HCT116 (cell line): ENCODE data around the gene IRGQ. TPM values are rescaled to one million over a fixed set of nuclear protein-coding genes. Genes with fewer than 3 reads are reported as not detected.
A peak's percentile ranks its signal among the peaks of the same experiment; 100 is the strongest.

Source experiments
- ATAC-seq: fragments of 200-7000 bp; cut with Tn5 transposase; 2 replicates; pipeline ENCODE4 v1.9.1; 2020; ENCODE audit warnings: mild to moderate bottlenecking, moderate library complexity
- BruUV-seq: library from RNA; stranded (reverse); fragments of 400-500 nt; replicated peaks from 2 replicates; lab custom pipeline; 2021; lab: Mats Ljungman, UMichigan
- CTCF ChIA-PET: fragments of 300-600 bp; sonication (Branson Sonifier 250); formaldehyde crosslinking; loops from one replicate; lab custom pipeline; 2021; ENCODE audit warnings: antibody characterized with exemption; lab: Charles Lee
- POLR2A ChIA-PET: fragments of 300-600, 350-600 bp; sonication (Branson Sonifier 250); formaldehyde crosslinking; loops from one replicate; lab custom pipeline; 2021; ENCODE audit warnings: antibody characterized with exemption; lab: Charles Lee
- RAD21 ChIA-PET, 2 experiments: fragments of 300-600 bp; sonication (Branson Sonifier 250); formaldehyde crosslinking; loops; one replicate each; lab custom pipeline; 2023; ENCODE audit warnings: low total read pairs in 2 of 2; ENCODE audit not compliant: uncharacterized antibody in 2 of 2, unreplicated experiment in 2 of 2, low non-redundant PET in 1 of 2; lab: Charles Lee
- DNase-seq: peaks from one replicate; pipeline ENCODE4 v3.0.0-alpha.2; 2010; ENCODE audit warnings: low read depth, low spot score
- H2AFZ ChIP-seq: fragments of 200-600 bp; shearing (Covaris generic), sonication (generic); 2 replicates; pipeline ENCODE4 v1.6.1; 2017; ENCODE audit warnings: low read depth, mixed run types, mixed read lengths, antibody characterized with exemption, low read length; ENCODE audit not compliant: poor library complexity, severe bottlenecking
- H3K27ac ChIP-seq: 2 replicates; pipeline ENCODE4 v1.5.1; 2012; ENCODE audit warnings: low read depth, low read length
- H3K27me3 ChIP-seq: fragments of 200-600 bp; sonication (generic); 2 replicates; pipeline ENCODE4 v1.6.1; 2016; ENCODE audit warnings: mixed run types, low read length, mixed read lengths; ENCODE audit not compliant: insufficient read depth
- H3K36me3 ChIP-seq, 2 experiments: fragments of 200-500 bp in 1 of 2; fragments of 200-600 bp in 1 of 2; sonication (Bioruptor generic) in 1 of 2; sonication (generic) in 1 of 2; 2 replicates each; pipeline versions ENCODE4 v1.5.1 to v1.6.1; 2014 to 2016; ENCODE audit warnings: low read length in 2 of 2, inconsistent platforms in 1 of 2, mixed read lengths in 1 of 2, mixed run types in 1 of 2; ENCODE audit not compliant: insufficient read depth in 2 of 2, control insufficient read depth in 1 of 2
- H3K4me1 ChIP-seq, 2 experiments: fragments of 200-600 bp in 1 of 2; sonication (generic) in 1 of 2; 2 replicates each; pipeline versions ENCODE4 v1.5.1 to v1.6.1; 2012 to 2017; ENCODE audit warnings: low read length in 2 of 2, inconsistent platforms in 1 of 2, mild to moderate bottlenecking in 1 of 2, mixed read lengths in 1 of 2, mixed run types in 1 of 2, moderate library complexity in 1 of 2; ENCODE audit not compliant: insufficient read depth in 2 of 2, control insufficient read depth in 1 of 2
- H3K4me2 ChIP-seq: fragments of 200-600 bp; sonication (generic); 2 replicates; pipeline ENCODE4 v1.6.1; 2017; ENCODE audit warnings: mixed run types, low read length, mixed read lengths
- H3K4me3 ChIP-seq, 2 experiments: fragments of 200-600 bp in 1 of 2; sonication (generic) in 1 of 2; replicated peaks in 1 of 2; 2 replicates each; pipeline ENCODE4 v1.5.1; 2011 to 2016; ENCODE audit warnings: low read length in 2 of 2, control low read depth in 1 of 2, low read depth in 1 of 2, mild to moderate bottlenecking in 1 of 2, mixed read lengths in 1 of 2, mixed run types in 1 of 2
- H3K79me2 ChIP-seq: fragments of 200-600 bp; sonication (generic); 2 replicates; pipeline ENCODE4 v1.6.1; 2017; ENCODE audit warnings: mild to moderate bottlenecking, mixed run types, low read length, moderate library complexity, mixed read lengths; ENCODE audit not compliant: insufficient read depth
- H3K9ac ChIP-seq: fragments of 200-600 bp; sonication (generic); 2 replicates; pipeline ENCODE4 v1.6.1; 2016; ENCODE audit warnings: low read length, mixed read lengths
- H3K9me2 ChIP-seq: fragments of 200-600 bp; sonication (generic), shearing (Covaris generic); 2 replicates; pipeline ENCODE4 v1.6.1; 2017; ENCODE audit warnings: mixed run types, mild to moderate bottlenecking, moderate library complexity; ENCODE audit not compliant: insufficient read depth
- H3K9me3 ChIP-seq, 2 experiments: fragments of 200-500 bp in 1 of 2; fragments of 200-600 bp in 1 of 2; sonication (Bioruptor generic) in 1 of 2; sonication (generic) in 1 of 2; 2 replicates each; pipeline ENCODE4 v1.6.1; 2014 to 2017; ENCODE audit warnings: low read length in 2 of 2, mixed read lengths in 2 of 2, inconsistent platforms in 1 of 2, low read depth in 1 of 2, mild to moderate bottlenecking in 1 of 2, mixed run types in 1 of 2, moderate library complexity in 1 of 2; ENCODE audit not compliant: control insufficient read depth in 1 of 2, insufficient read depth in 1 of 2
- H4K20me1 ChIP-seq: fragments of 200-600 bp; sonication (generic), shearing (Covaris generic); 2 replicates; pipeline ENCODE4 v1.6.1; 2017; ENCODE audit warnings: mixed run types, mild to moderate bottlenecking, moderate library complexity; ENCODE audit not compliant: insufficient read depth
- FOSL1 ChIP-seq: IDR thresholded peaks from 2 replicates; pipeline ENCODE4 v1.6.1; 2012; ENCODE audit warnings: low read depth
- REST ChIP-seq: IDR thresholded peaks from 2 replicates; pipeline ENCODE4 v1.6.1; 2012; ENCODE audit warnings: low read depth
- SIN3A ChIP-seq: IDR thresholded peaks from 2 replicates; pipeline ENCODE4 v1.6.1; 2012; ENCODE audit warnings: low read depth
- intact Hi-C: fragments of 100-400 bp; cut with micrococcal nuclease; formaldehyde crosslinking; loops from 2 replicates; pipeline ENCODE4 v1.10.0; 2022
- total RNA-seq: library from RNA; stranded (reverse); gene quantifications from one replicate; pipeline ENCODE4 v1.2.1, GENCODE V29; 2021; ENCODE audit not compliant: unreplicated experiment

Gene IRGQ
- total RNA-seq, 1 experiment from 2014 or later, result 14.6 TPM

- intact Hi-C loops, result no loop called here
- Histone ChIP-seq H3K9me3 (no peaks in the 10 kb centered on the region), H3K9ac (peak overlapping the region; percentile 87), H3K27ac (peak overlapping the region; percentile 52), H3K79me2 (peaks cover 55% of the 10 kb centered on the region), H3K36me3 (peaks cover 11 to 24% of the 10 kb centered on the region in 2 experiments; a peak in 3 of 4 replicates), H3K4me3 (peak overlapping the region; percentile 71 to 92), H2AFZ (no peak overlapping the region), H3K9me2 (no peaks in the 10 kb centered on the region), H3K4me2 (peak overlapping the region; percentile 98), H3K27me3 (no peaks in the 10 kb centered on the region), H4K20me1 (no peaks in the 10 kb centered on the region), H3K4me1 (peaks cover 9 to 25% of the 10 kb centered on the region in 2 experiments; a peak in 3 of 4 replicates)
- ChIA-PET RAD21 (interaction anchor here (0.5 to 0.6 kb wide), 2 partner anchors 86 to 126 kb away, joined by 3 to 5 read pairs; no protein-coding TSS in a partner anchor), POLR2A (interaction anchor here (0.8 to 1.8 kb wide), 7 partner anchors 10 to 214 kb away, joined by 3 to 6 read pairs (median 4); partner anchors contain the start of genes PHLDB3, PINLYP, XRCC1 and ZNF575), CTCF (interaction anchor here (0.7 to 2.8 kb wide), 13 partner anchors 12 to 171 kb away, joined by 3 to 20 read pairs (median 5); partner anchors contain the start of gene ZNF575)
- TSS peak; percentile 87 for BruUV-seq
- no peak for TF ChIP-seq REST
- no peak for TF ChIP-seq FOSL1
- 0 out of 2 replicates have a peak, but pooled peaks have one; percentile 57 for TF ChIP-seq SIN3A
- no peak for DNase-seq
- ATAC-seq, result peak; percentile 12
Observed at GRCh38 chr19:43595605-43595998, 332 bp downstream of the IRGQ start.
